ENCODE measurements around the gene CCT5. TPM values are rescaled to one million over a fixed set of nuclear protein-coding genes. Genes with fewer than 3 reads are reported as not detected.
"Not testable (repeated sequence)": the region's sequence is repeated elsewhere in the genome, so short reads cannot be mapped to it uniquely, and the experiment has no call there.

CCT5 gene
- total and polyA plus RNA-seq, 2 donors, result 148 to 173 TPM

DNA sequence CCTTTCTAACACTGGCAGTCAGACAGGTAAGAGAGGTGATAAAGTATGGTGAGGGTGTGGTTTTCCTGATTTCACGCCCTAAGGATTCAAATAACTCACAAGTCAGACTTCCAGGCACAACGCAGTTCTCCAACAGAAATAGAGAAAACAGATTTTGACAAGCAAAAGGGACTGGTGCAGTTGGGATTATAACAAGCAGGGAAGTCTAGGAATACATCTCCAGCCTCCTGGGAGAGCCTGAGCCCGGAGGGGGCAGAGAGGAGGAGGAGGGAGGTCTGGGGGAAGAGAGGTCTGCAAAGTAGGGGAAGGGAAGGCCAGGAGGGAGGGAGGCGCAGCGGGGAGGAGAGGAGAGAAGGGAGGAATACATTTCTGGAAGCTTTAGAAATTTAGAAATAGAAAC is 56.0 kb downstream of the CCT5 start:
- WGBS, result 72% methylated on average over 5 of the region's 5 CpGs
- Histone ChIP-seq H3K27ac (ENCODE audit: low read depth) (no peak overlapping the region), H3K4me1 (ENCODE audit: insufficient read depth) (no peaks in the 10 kb centered on the region), H3K4me3 (ENCODE audit: low read depth, low read length) (no peak overlapping the region), H3K36me3 (ENCODE audit: insufficient read depth) (no peaks in the 10 kb centered on the region)
- no peak for DNase-seq (ENCODE audit: extremely low spot score)

- peak overlapping the region; percentile 64 for H3K4me3 ChIP-seq (ENCODE audit: low read depth, low read length)
- no peaks in the 10 kb centered on the region for H3K4me1 ChIP-seq (ENCODE audit: insufficient read depth)
- no peak for DNase-seq (ENCODE audit: extremely low spot score)
- H3K27ac ChIP-seq (ENCODE audit: low read depth), result no peak overlapping the region
- 38% methylated on average over 8 of the region's 8 CpGs for WGBS
- no peaks in the 10 kb centered on the region for H3K36me3 ChIP-seq (ENCODE audit: insufficient read depth)
These were observed 56.7 kb downstream of the CCT5 start for GRCh38 chr5:10306806-10307205.

DNA sequence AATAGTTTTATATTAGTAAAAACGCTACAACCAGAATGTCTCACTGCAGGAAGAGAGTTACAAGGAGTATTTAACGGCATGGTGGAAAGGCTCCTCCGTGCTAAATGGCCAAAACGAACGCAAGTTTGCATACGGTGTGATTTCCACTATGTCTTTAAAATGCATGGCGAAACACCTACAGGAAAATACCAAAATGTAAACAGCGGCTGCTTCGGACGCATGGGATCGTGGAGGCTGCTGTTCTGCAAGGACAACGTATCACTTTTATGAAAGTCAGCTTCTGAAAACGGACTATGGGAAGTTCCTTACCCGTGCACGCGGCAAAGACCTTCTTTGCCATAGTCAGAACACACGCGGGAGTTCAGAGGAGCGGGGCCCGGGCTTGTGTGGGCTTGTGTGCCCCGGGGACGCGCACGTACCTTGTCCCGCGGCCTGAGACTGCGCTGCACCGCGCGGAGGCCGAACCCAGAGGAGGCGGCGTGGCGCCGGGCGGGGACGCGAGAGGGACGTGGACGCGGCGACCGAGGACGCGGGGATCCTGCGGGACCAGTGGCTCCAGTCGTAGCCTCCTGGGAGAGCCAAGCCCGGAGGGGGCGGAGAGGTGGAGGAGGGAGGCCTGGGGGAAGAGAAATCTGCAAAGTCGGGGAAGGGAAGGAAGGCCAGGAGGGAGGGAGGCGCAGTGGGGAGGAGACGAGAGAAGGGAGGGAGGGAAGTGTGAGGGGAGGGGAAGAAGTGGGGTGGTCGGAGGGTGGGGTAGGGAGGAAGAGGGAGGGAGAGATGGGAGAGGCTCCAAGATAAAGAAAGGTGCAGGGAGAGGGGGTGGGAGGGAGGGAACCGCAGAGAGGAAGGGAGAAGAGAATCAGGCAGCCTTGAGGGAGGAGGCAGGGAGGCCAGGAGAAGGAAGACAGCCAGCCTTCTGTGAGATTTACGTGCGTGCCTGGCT is 57.4 kb downstream of the CCT5 start, which contains the start of gene CMBL:
Gene CMBL (minus strand): TSS at position 697 of the 943 bp plus-strand sequence. CDS start 17,140 bp downstream, outside the sequence.
- H3K36me3 ChIP-seq (ENCODE audit: insufficient read depth), result no peaks in the 10 kb centered on the region
- H3K4me3 ChIP-seq (ENCODE audit: low read depth, low read length), result peak within 1 kb of the TSS; percentile 64
- H3K27ac ChIP-seq (ENCODE audit: low read depth), result peak within 1 kb of the TSS; percentile 87
- no peaks in the 10 kb centered on the region for H3K4me1 ChIP-seq (ENCODE audit: insufficient read depth)
- WGBS, result 2% methylated on average over 56 of the region's 56 CpGs
- peak; percentile 45 for DNase-seq (ENCODE audit: extremely low spot score)

DNA sequence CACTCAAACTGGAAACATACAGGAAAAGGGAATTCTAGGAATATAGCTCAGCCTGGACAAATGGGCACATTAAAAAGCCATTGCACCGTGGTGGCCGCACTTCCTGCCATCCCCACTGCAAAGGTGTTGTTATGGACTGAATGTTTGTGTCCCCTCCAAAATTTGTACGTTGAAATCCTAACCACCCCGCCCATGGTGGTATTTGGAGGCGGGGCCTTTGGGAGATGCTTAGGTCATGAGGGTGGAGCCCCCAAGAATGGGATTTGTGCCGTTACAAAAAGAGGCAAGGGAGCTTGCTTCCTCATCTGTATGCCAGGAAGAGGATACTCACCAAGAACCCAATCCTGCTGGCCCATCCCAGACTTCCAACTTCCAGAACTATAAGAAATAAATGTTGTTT is 58.8 kb downstream of the CCT5 start:
- no peak overlapping the region for H3K4me3 ChIP-seq (ENCODE audit: low read depth, low read length)
- no peaks in the 10 kb centered on the region for H3K4me1 ChIP-seq (ENCODE audit: insufficient read depth)
- WGBS, result 83% methylated on average over 6 of the region's 6 CpGs
- no peaks in the 10 kb centered on the region for H3K36me3 ChIP-seq (ENCODE audit: insufficient read depth)
- DNase-seq (ENCODE audit: extremely low spot score), result no peak
- no peak overlapping the region for H3K27ac ChIP-seq (ENCODE audit: low read depth)

DNA sequence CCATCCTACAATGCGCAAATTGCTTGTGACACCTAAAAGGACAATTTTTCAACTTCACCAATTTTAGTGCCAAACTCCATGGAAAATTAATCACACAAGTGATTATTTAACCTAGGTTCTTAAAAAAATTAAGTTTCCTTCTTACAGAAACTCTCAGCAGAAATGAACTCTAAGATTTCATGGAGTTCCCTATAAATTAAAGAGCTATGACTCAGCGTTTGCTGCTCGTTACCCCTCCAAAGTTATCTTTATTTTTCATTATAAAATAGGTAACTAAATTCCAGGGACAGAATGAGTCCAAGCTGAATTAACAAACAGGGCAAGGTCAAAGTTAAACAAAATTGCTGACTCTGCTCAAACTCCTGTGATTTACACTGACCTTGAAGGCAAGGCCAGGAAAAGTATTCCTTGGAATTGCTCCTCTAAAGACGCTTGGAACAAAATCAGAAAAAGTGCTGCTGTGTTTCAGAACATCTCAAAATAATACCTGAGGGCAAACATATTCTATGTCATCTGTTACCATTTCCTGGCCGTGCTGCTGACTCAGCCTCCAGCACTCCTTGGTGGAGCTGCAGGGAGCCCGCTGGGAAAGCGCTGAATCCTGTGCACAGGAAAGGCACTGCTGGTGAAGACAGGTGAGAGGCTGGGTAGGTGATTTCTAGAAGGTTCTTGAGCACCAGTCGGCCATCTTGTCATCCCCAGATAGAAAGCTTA is 60.1 kb downstream of the CCT5 start:
- DNase-seq (ENCODE audit: extremely low spot score), result no peak
- Histone ChIP-seq H3K4me1 (ENCODE audit: insufficient read depth) (no peaks in the 10 kb centered on the region), H3K36me3 (ENCODE audit: insufficient read depth) (no peaks in the 10 kb centered on the region), H3K4me3 (ENCODE audit: low read depth, low read length) (no peak overlapping the region), H3K27ac (ENCODE audit: low read depth) (no peak overlapping the region)
- 80% methylated on average over 8 of the region's 8 CpGs for WGBS

- H3K36me3 ChIP-seq (ENCODE audit: insufficient read depth); DNase-seq (ENCODE audit: extremely low spot score); H3K4me3 ChIP-seq (ENCODE audit: low read depth, low read length); H3K4me1 ChIP-seq (ENCODE audit: insufficient read depth); H3K27ac ChIP-seq (ENCODE audit: low read depth): not testable (repeated sequence)
- 91% methylated on average over 8 of the region's 8 CpGs for WGBS
These were observed 60.9 kb downstream of the CCT5 start for GRCh38 chr5:10310835-10311570.

GRCh38 chr5:10311595-10312425 is 61.7 kb downstream of the CCT5 start:
- no peaks in the 10 kb centered on the region for H3K4me1 ChIP-seq (ENCODE audit: insufficient read depth)
- no peak for DNase-seq (ENCODE audit: extremely low spot score)
- WGBS, result 82% methylated on average over 10 of the region's 10 CpGs
- H3K27ac ChIP-seq (ENCODE audit: low read depth), result no peak overlapping the region
- no peak overlapping the region for H3K4me3 ChIP-seq (ENCODE audit: low read depth, low read length)
- no peaks in the 10 kb centered on the region for H3K36me3 ChIP-seq (ENCODE audit: insufficient read depth)

GRCh38 chr5:10315201-10315600 is 65.1 kb downstream of the CCT5 start:
- no peaks in the 10 kb centered on the region for H3K4me1 ChIP-seq (ENCODE audit: insufficient read depth)
- no peak overlapping the region for H3K4me3 ChIP-seq (ENCODE audit: low read depth, low read length)
- H3K27ac ChIP-seq (ENCODE audit: low read depth), result no peak overlapping the region
- DNase-seq (ENCODE audit: extremely low spot score), result no peak
- no peaks in the 10 kb centered on the region for H3K36me3 ChIP-seq (ENCODE audit: insufficient read depth)
- 72% methylated on average over 5 of the region's 5 CpGs for WGBS

Small RNA genes within 50 kb of the gene (small RNA-seq; reads per million reads assigned to genes)
- not detected for gene RF00019

Other genes with a start within 250 kb of the CCT5 start
- 40.1 TPM for gene ATPSCKMT, start 392 bp upstream of the CCT5 start, total RNA-seq
- gene ATPSCKMT, start 392 bp upstream of the CCT5 start, polyA plus RNA-seq, result 13.9 TPM
- gene CMBL, start 57.6 kb downstream of the CCT5 start, total RNA-seq, result 17.2 TPM
- 28.2 TPM for gene CMBL, start 57.6 kb downstream of the CCT5 start, polyA plus RNA-seq
- 165 TPM for gene MARCHF6, start 103.4 kb downstream of the CCT5 start, total RNA-seq
- 39.0 TPM for gene MARCHF6, start 103.4 kb downstream of the CCT5 start, polyA plus RNA-seq
- gene ROPN1L, start 191.6 kb downstream of the CCT5 start, total RNA-seq, result 0.26 TPM
- 0.72 TPM for gene ROPN1L, start 191.6 kb downstream of the CCT5 start, polyA plus RNA-seq

Data from urinary bladder (tissue), 4 donors.